IMR-90 (cell line): ENCODE measurements around the gene FAM184A. TPM values are rescaled to one million over a fixed set of nuclear protein-coding genes. Genes with fewer than 3 reads are reported as not detected.

Source experiments
- ATAC-seq: fragments of 200-7000 bp; cut with Tn5 transposase; 2 replicates; pipeline ENCODE4 v1.9.1; 2020; ENCODE audit warnings: low read depth, mild to moderate bottlenecking, moderate library complexity
- Bru-seq: library from RNA; stranded (reverse); fragments of 400-500 nt; gene quantifications from one replicate; lab custom pipeline; 2021; lab: Mats Ljungman, UMichigan
- BruChase-seq, 2 experiments: library from RNA; stranded (reverse); fragments of 400-500 nt; gene quantifications; one replicate each; lab custom pipeline; 2021; lab: Mats Ljungman, UMichigan
- BruUV-seq: library from RNA; stranded (reverse); fragments of 400-500 nt; replicated peaks from 2 replicates; lab custom pipeline; 2021; lab: Mats Ljungman, UMichigan
- CTCF ChIA-PET: fragments of 300-600 bp; formaldehyde crosslinking; extraction: SDS; loops from one replicate; lab custom pipeline; 2021; ENCODE audit warnings: antibody characterized with exemption; lab: Yijun Ruan, JAX
- POLR2A ChIA-PET: fragments of 300-600 bp; sonication (Branson Sonifier 250); formaldehyde crosslinking; loops from one replicate; lab custom pipeline; 2022; ENCODE audit warnings: antibody characterized with exemption; ENCODE audit not compliant: unreplicated experiment; lab: Charles Lee
- DNase-seq: peaks from one replicate; pipeline ENCODE4 v3.0.0; 2013
- H2AFZ ChIP-seq: replicated peaks from 2 replicates; pipeline ENCODE3; 2013; ENCODE audit warnings: low read length, mild to moderate bottlenecking; ENCODE audit not compliant: poor library complexity
- H2AK5ac ChIP-seq: 2 replicates; pipeline ENCODE4 v1.6.1; 2013; ENCODE audit warnings: low read depth, low read length, inconsistent platforms
- H2AK9ac ChIP-seq: replicated peaks from 2 replicates; pipeline ENCODE3; 2013; ENCODE audit warnings: mild to moderate bottlenecking, low read depth, low read length, moderate library complexity; ENCODE audit not compliant: poor library complexity
- H2BK120ac ChIP-seq: 2 replicates; pipeline ENCODE4 v1.6.1; 2013; ENCODE audit warnings: low read depth, low read length, inconsistent platforms
- H2BK15ac ChIP-seq: 3 replicates; pipeline ENCODE4 v1.6.1; 2013; ENCODE audit warnings: low read depth, low read length, inconsistent platforms
- H2BK20ac ChIP-seq: 2 replicates; pipeline ENCODE4 v1.6.1; 2013; ENCODE audit warnings: low read depth, mild to moderate bottlenecking, inconsistent platforms, low read length, moderate library complexity
- H2BK5ac ChIP-seq: 2 replicates; pipeline ENCODE4 v1.6.1; 2013; ENCODE audit warnings: mild to moderate bottlenecking, low read depth, low read length, inconsistent platforms; ENCODE audit not compliant: poor library complexity, severe bottlenecking
- H3K14ac ChIP-seq: replicated peaks from 2 replicates; pipeline ENCODE4 v1.6.1; 2013; ENCODE audit warnings: low read depth, low read length, inconsistent platforms
- H3K18ac ChIP-seq: 2 replicates; pipeline ENCODE4 v1.6.1; 2013; ENCODE audit warnings: low read depth, low read length, control low read depth
- H3K23ac ChIP-seq: 2 replicates; pipeline ENCODE4 v1.6.1; 2013; ENCODE audit warnings: low read depth, low read length, inconsistent platforms
- H3K27ac ChIP-seq: 2 replicates; pipeline ENCODE4 v1.5.1; 2013; ENCODE audit warnings: mild to moderate bottlenecking, control low read depth, low read length; ENCODE audit not compliant: insufficient read depth
- H3K27me3 ChIP-seq: 2 replicates; pipeline ENCODE4 v1.6.1; 2013; ENCODE audit warnings: low read length; ENCODE audit not compliant: control insufficient read depth, insufficient read depth
- H3K36me3 ChIP-seq: 2 replicates; pipeline ENCODE4 v1.6.1; 2013; ENCODE audit warnings: low read length, mixed read lengths; ENCODE audit not compliant: control insufficient read depth, insufficient read depth
- H3K4ac ChIP-seq: 2 replicates; pipeline ENCODE4 v1.6.1; 2013; ENCODE audit warnings: low read depth, low read length, inconsistent platforms
- H3K4me1 ChIP-seq: 2 replicates; pipeline ENCODE4 v1.6.1; 2013; ENCODE audit warnings: low read length, mixed read lengths; ENCODE audit not compliant: control insufficient read depth, insufficient read depth
- H3K4me2 ChIP-seq: 2 replicates; pipeline ENCODE4 v1.6.1; 2013; ENCODE audit warnings: low read depth, mild to moderate bottlenecking, control low read depth, low read length, moderate library complexity
- H3K4me3 ChIP-seq: 2 replicates; pipeline ENCODE4 v1.5.1; 2013; ENCODE audit warnings: low read depth, mild to moderate bottlenecking, control low read depth, low read length, moderate library complexity; ENCODE audit not compliant: insufficient read depth
- H3K56ac ChIP-seq: 2 replicates; pipeline ENCODE4 v1.6.1; 2013; ENCODE audit warnings: low read length, inconsistent platforms; ENCODE audit not compliant: insufficient read depth; ENCODE audit errors: extremely low read depth
- H3K79me1 ChIP-seq, 2 experiments: 2 replicates each; pipeline ENCODE4 v1.6.1; 2013; ENCODE audit warnings: low read length in 2 of 2, inconsistent platforms in 1 of 2, low read depth in 1 of 2
- H3K9ac ChIP-seq: 2 replicates; pipeline ENCODE4 v1.6.1; 2013; ENCODE audit warnings: low read depth, low read length, control low read depth
- H3K9me1 ChIP-seq: 2 replicates; pipeline ENCODE4 v1.6.1; 2013; ENCODE audit warnings: low read length, inconsistent platforms; ENCODE audit not compliant: insufficient read depth
- H3K9me3 ChIP-seq: 2 replicates; pipeline ENCODE4 v1.6.1; 2013; ENCODE audit warnings: low read length; ENCODE audit not compliant: control insufficient read depth, insufficient read depth
- H4K20me1 ChIP-seq: 2 replicates; pipeline ENCODE4 v1.6.1; 2013; ENCODE audit warnings: low read length, inconsistent platforms; ENCODE audit not compliant: insufficient read depth
- H4K5ac ChIP-seq: 2 replicates; pipeline ENCODE4 v1.6.1; 2013; ENCODE audit warnings: mild to moderate bottlenecking, low read depth, low read length, control low read depth
- H4K8ac ChIP-seq, 2 experiments: 2 replicates each; pipeline ENCODE4 v1.6.1; 2013; ENCODE audit warnings: low read depth in 2 of 2, low read length in 2 of 2, control low read depth in 1 of 2, inconsistent platforms in 1 of 2
- H4K91ac ChIP-seq: 2 replicates; pipeline ENCODE4 v1.6.1; 2013; ENCODE audit warnings: low read depth, low read length, inconsistent platforms; ENCODE audit not compliant: insufficient read depth
- BHLHE40 ChIP-seq: fragments of 150-350 bp; IDR thresholded peaks from 2 replicates; pipeline ENCODE4 v1.6.1; 2016; ENCODE audit warnings: mild to moderate bottlenecking, low read depth, low read length
- FOS ChIP-seq: fragments of 150-350 bp; IDR thresholded peaks from 2 replicates; pipeline ENCODE4 v1.6.1; 2016; ENCODE audit warnings: low read depth, low read length
- WGBS, 2 experiments: methylation state at CpG; one replicate each; pipeline versions ENCODE4 v1.1.5 to v1.1.7; 2013; ENCODE audit warnings: missing lambda C conversion rate in 2 of 2; ENCODE audit not compliant: insufficient read length in 1 of 2; ENCODE audit errors: extremely low coverage in 2 of 2; 5-methylcytosine and 5-hydroxymethylcytosine counted together
- dilution Hi-C: fragments of 300-500 bp; cut with HindIII; formaldehyde crosslinking; loops from one replicate; pipeline ENCODE4 v1.14.3; 2018; ENCODE audit warnings: low sequenced_read_pairs; ENCODE audit not compliant: unreplicated experiment
- in situ Hi-C: fragments of 300-500 bp; cut with MboI; formaldehyde crosslinking; loops from 3 replicates; pipeline ENCODE4 v1.14.3; 2019; ENCODE audit warnings: low sequenced_read_pairs, inconsistent platforms, mixed read lengths
- intact Hi-C: fragments of 100-400 bp; cut with micrococcal nuclease; formaldehyde crosslinking; loops from 2 replicates; pipeline ENCODE4 v1.10.0; 2022
- long read RNA-seq: library from polyadenylated mRNA; unstranded; transcript quantifications from one replicate; pipeline ENCODE4 v2.0.0, GENCODE V29; 2021; ENCODE audit not compliant: unreplicated experiment
- polyA plus RNA-seq, 3 experiments: library from polyadenylated mRNA; depleted of rRNA; stranded (reverse); fragments of >200 nt; gene quantifications; 2 replicates each; pipeline ENCODE4 v1.2.3, GENCODE V29; 2012; ENCODE audit warnings: low replicate concordance in 1 of 3
- total RNA-seq: library from RNA; depleted of rRNA; stranded (reverse); fragments of >200 nt; gene quantifications from 2 replicates; pipeline ENCODE4 v1.2.3, GENCODE V29; 2012; rRNA removed

Gene FAM184A, protein sequence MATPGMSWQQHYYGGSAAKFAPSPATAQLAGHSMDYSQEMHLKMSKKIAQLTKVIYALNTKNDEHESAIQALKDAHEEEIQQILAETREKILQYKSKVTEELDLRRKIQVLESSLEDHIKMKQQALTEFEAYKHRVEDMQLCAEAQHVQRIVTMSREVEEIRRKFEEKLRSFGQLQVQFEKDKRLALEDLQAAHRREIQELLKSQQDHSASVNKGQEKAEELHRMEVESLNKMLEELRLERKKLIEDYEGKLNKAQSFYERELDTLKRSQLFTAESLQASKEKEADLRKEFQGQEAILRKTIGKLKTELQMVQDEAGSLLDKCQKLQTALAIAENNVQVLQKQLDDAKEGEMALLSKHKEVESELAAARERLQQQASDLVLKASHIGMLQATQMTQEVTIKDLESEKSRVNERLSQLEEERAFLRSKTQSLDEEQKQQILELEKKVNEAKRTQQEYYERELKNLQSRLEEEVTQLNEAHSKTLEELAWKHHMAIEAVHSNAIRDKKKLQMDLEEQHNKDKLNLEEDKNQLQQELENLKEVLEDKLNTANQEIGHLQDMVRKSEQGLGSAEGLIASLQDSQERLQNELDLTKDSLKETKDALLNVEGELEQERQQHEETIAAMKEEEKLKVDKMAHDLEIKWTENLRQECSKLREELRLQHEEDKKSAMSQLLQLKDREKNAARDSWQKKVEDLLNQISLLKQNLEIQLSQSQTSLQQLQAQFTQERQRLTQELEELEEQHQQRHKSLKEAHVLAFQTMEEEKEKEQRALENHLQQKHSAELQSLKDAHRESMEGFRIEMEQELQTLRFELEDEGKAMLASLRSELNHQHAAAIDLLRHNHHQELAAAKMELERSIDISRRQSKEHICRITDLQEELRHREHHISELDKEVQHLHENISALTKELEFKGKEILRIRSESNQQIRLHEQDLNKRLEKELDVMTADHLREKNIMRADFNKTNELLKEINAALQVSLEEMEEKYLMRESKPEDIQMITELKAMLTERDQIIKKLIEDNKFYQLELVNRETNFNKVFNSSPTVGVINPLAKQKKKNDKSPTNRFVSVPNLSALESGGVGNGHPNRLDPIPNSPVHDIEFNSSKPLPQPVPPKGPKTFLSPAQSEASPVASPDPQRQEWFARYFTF
- not detected in 2 replicates for total RNA-seq
- 0.03 and 0.07 TPM in 2 replicates for polyA plus RNA-seq (2012; rRNA removed)
- 0.01 TPM in 1 of 2 replicates, not detected in the other for polyA plus RNA-seq (2012; cell fraction: cytosol; rRNA removed)
- polyA plus RNA-seq (2012; cell fraction: nucleus; rRNA removed; ENCODE audit: low replicate concordance), result 0.02 and 0.11 TPM in 2 replicates
- Bru-seq, nascent RNA, result percentile 9 among the genes with signal in this experiment
- BruChase-seq, experiment 1, labeled RNA remaining after a 6-hour chase, result percentile 12 among the genes with signal in this experiment
- BruChase-seq, experiment 2, labeled RNA remaining after a 2-hour chase, result percentile 9 among the genes with signal in this experiment
- long read RNA-seq, result 0 reads

GRCh38 chr6:119078376-119079282 lies at the start of gene FAM184A:
FAM184A (minus strand) TSS chr6:119078664; CDS start chr6:119078299, 365 bp downstream.
- H2BK15ac ChIP-seq, result no peak within 1 kb of the TSS
- ChIA-PET POLR2A (no interaction called here), CTCF (no interaction called here)
- no peak within 1 kb of the TSS for H2BK20ac ChIP-seq
- no peaks in the 10 kb centered on the region for H3K9me1 ChIP-seq
- peak; percentile 87 for ATAC-seq
- H3K4ac ChIP-seq, result no peak within 1 kb of the TSS; the same call in 1 of the 2 replicates
- no peak within 1 kb of the TSS for H2BK120ac ChIP-seq
- no peak within 1 kb of the TSS for H4K5ac ChIP-seq
- peaks cover 21% of the 10 kb centered on the region for H3K27me3 ChIP-seq
- H3K14ac ChIP-seq, result 0 out of 2 replicates have a peak within 1 kb of the TSS, but pooled peaks have one; percentile 35
- TF ChIP-seq BHLHE40 (peak; percentile 67; the same call in 1 of the 2 replicates), FOS (no peak)
- H3K9me3 ChIP-seq, result no peaks in the 10 kb centered on the region
- peak within 1 kb of the TSS; percentile 69 for H3K9ac ChIP-seq
- no peak within 1 kb of the TSS for H2BK5ac ChIP-seq
- peak within 1 kb of the TSS; percentile 77 for H2AFZ ChIP-seq
- H3K18ac ChIP-seq, result no peak within 1 kb of the TSS
- no peaks in the 10 kb centered on the region for H3K79me1 ChIP-seq
- dilution Hi-C loops, result no loop called here
- no peak within 1 kb of the TSS for H2AK9ac ChIP-seq
- H3K4me1 ChIP-seq, result no peaks in the 10 kb centered on the region; the same call in 1 of the 2 replicates
- no peak within 1 kb of the TSS for H3K56ac ChIP-seq
- no peaks in the 10 kb centered on the region for H3K36me3 ChIP-seq
- WGBS, 2 experiments, result 0% methylated on average over 4 of the region's 103 CpGs; no CpG with 5 or more reads in 1 of the 2 experiments
- peak within 1 kb of the TSS; percentile 79 for H3K4me2 ChIP-seq
- H4K8ac ChIP-seq, result no peak within 1 kb of the TSS; a peak in 2 of 4 replicates
- H4K20me1 ChIP-seq, result no peaks in the 10 kb centered on the region
- in situ Hi-C loops, result loop anchor here (25.0 kb wide), 1 partner anchor 816 kb away; no protein-coding TSS in a partner anchor
- no peak within 1 kb of the TSS for H2AK5ac ChIP-seq
- no peak within 1 kb of the TSS for H4K91ac ChIP-seq
- no TSS peak for BruUV-seq
- intact Hi-C loops, result loop anchor here (5.0 kb wide), 2 partner anchors 186 to 236 kb away; partner anchors contain the start of gene ASF1A
- H3K23ac ChIP-seq, result peak within 1 kb of the TSS; percentile 22
- H3K27ac ChIP-seq, result no peak within 1 kb of the TSS
- H3K4me3 ChIP-seq, result peak within 1 kb of the TSS; percentile 48
- DNase-seq, result peak; percentile 48
